ENCODE measurements around the gene HARS1. TPM values are rescaled to one million over a fixed set of nuclear protein-coding genes. Genes with fewer than 3 reads are reported as not detected.

The HARS1 gene
- total RNA-seq, 1 donor from 2014 or later = 45.7 TPM

DNA sequence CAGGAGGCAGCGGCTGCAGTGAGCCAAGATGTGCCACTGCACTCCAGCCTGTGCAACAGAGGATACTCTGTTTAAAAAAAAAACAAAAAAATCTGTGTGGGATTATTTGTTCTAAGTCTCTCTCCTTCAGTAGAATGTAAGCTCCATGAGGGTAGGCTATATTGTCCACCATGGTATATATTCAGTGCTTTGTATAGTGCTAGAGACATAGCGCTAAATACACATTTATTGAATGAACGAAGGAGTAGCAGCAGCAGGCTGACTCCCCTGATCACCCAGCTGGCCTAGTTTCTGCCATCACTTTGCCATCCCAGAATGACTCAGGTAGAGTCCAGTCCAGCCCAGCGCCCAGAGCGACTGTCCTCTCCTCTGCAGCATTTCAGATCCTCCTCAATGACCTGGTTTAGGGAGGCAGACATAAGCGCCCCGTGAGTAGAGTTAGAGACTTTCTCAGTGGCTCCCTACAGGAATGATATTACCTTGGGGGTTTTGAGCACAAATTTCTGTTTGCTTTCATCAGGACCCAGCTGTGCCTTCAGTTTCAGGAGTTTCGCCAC, 716 bp downstream of the HARS1 start:
- no peaks in the 10 kb centered on the region for H3K9me3 Mint-ChIP-seq
- Histone ChIP-seq H3K9me3 (ENCODE audit: low read depth) (no peaks in the 10 kb centered on the region), H3K79me2 (ENCODE audit: low read depth) (peaks cover 48% of the 10 kb centered on the region), H2AFZ (replicated peaks) (peak overlapping the region; percentile 92), H3F3A (ENCODE audit: low read depth) (peaks cover 12% of the 10 kb centered on the region), H3K36me3 (no peaks in the 10 kb centered on the region), H3K4me2 (peak overlapping the region; percentile 82), H3K4me1 (no peaks in the 10 kb centered on the region), H4K20me1 (ENCODE audit: low read depth) (peaks cover 11% of the 10 kb centered on the region), H3K9ac (peak overlapping the region; percentile 61), H3K27me3 (no peaks in the 10 kb centered on the region), H3K27ac (no peak overlapping the region), H3K4me3 (peak overlapping the region; percentile 79)
- peaks cover 17% of the 10 kb centered on the region for H3K4me1 Mint-ChIP-seq
- H3K36me3 Mint-ChIP-seq = peaks cover 2% of the 10 kb centered on the region
- no peak for DNase-seq (ENCODE audit: low spot score)
- peak overlapping the region; percentile 76 for H3K27ac Mint-ChIP-seq
- no peak for TF ChIP-seq EZH2 (IDR thresholded peaks at IDR 0.05)
- no peak for TF ChIP-seq EZH2phosphoT487 (IDR thresholded peaks at IDR 0.05)
- TF ChIP-seq, protein P1, sequence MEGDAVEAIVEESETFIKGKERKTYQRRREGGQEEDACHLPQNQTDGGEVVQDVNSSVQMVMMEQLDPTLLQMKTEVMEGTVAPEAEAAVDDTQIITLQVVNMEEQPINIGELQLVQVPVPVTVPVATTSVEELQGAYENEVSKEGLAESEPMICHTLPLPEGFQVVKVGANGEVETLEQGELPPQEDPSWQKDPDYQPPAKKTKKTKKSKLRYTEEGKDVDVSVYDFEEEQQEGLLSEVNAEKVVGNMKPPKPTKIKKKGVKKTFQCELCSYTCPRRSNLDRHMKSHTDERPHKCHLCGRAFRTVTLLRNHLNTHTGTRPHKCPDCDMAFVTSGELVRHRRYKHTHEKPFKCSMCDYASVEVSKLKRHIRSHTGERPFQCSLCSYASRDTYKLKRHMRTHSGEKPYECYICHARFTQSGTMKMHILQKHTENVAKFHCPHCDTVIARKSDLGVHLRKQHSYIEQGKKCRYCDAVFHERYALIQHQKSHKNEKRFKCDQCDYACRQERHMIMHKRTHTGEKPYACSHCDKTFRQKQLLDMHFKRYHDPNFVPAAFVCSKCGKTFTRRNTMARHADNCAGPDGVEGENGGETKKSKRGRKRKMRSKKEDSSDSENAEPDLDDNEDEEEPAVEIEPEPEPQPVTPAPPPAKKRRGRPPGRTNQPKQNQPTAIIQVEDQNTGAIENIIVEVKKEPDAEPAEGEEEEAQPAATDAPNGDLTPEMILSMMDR (IDR thresholded peaks at IDR 0.05) = no peak
- H3K4me3 Mint-ChIP-seq = peak overlapping the region; percentile 98
- H3K27me3 Mint-ChIP-seq (ENCODE audit: insufficient read depth, low read depth) = no peaks in the 10 kb centered on the region

GRCh38 chr5:140678993-140679392, 12.2 kb downstream of the HARS1 start:
- Mint-ChIP-seq H3K27me3 (ENCODE audit: insufficient read depth, low read depth) (no peaks in the 10 kb centered on the region), H3K36me3 (peaks cover 13% of the 10 kb centered on the region), H3K4me3 (no peak overlapping the region), H3K9me3 (no peaks in the 10 kb centered on the region), H3K4me1 (no peaks in the 10 kb centered on the region), H3K27ac (no peak overlapping the region)
- no peak for DNase-seq (ENCODE audit: low spot score)
- H3K27ac ChIP-seq = no peak overlapping the region
- H3K27me3 ChIP-seq = no peaks in the 10 kb centered on the region
- H3K4me1 ChIP-seq = no peaks in the 10 kb centered on the region
- no peak overlapping the region for H2AFZ ChIP-seq (replicated peaks)
- H3K36me3 ChIP-seq = no peaks in the 10 kb centered on the region
- H4K20me1 ChIP-seq (ENCODE audit: low read depth) = no peaks in the 10 kb centered on the region
- TF ChIP-seq, protein P1 (IDR thresholded peaks at IDR 0.05) = no peak
- no peak for TF ChIP-seq EZH2phosphoT487 (IDR thresholded peaks at IDR 0.05)
- TF ChIP-seq EZH2 (IDR thresholded peaks at IDR 0.05) = no peak
- H3K9me3 ChIP-seq (ENCODE audit: low read depth) = no peaks in the 10 kb centered on the region
- no peak overlapping the region for H3K4me2 ChIP-seq
- H3K4me3 ChIP-seq = no peak overlapping the region
- H3K79me2 ChIP-seq (ENCODE audit: low read depth) = no peaks in the 10 kb centered on the region
- H3F3A ChIP-seq (ENCODE audit: low read depth) = no peaks in the 10 kb centered on the region
- no peak overlapping the region for H3K9ac ChIP-seq

GRCh38 chr5:140677947-140678346, 13.2 kb downstream of the HARS1 start:
- Histone ChIP-seq H3K9me3 (ENCODE audit: low read depth) (no peaks in the 10 kb centered on the region), H3K27ac (no peak overlapping the region), H3F3A (ENCODE audit: low read depth) (no peaks in the 10 kb centered on the region), H3K79me2 (ENCODE audit: low read depth) (no peaks in the 10 kb centered on the region), H3K4me3 (no peak overlapping the region), H3K4me2 (no peak overlapping the region), H3K4me1 (no peaks in the 10 kb centered on the region), H2AFZ (replicated peaks) (no peak overlapping the region), H4K20me1 (ENCODE audit: low read depth) (no peaks in the 10 kb centered on the region), H3K27me3 (no peaks in the 10 kb centered on the region), H3K36me3 (no peaks in the 10 kb centered on the region), H3K9ac (no peak overlapping the region)
- Mint-ChIP-seq H3K4me1 (no peaks in the 10 kb centered on the region), H3K4me3 (no peak overlapping the region), H3K36me3 (peaks cover 13% of the 10 kb centered on the region), H3K9me3 (no peaks in the 10 kb centered on the region), H3K27me3 (ENCODE audit: insufficient read depth, low read depth) (no peaks in the 10 kb centered on the region), H3K27ac (no peak overlapping the region)
- TF ChIP-seq, protein P1 (IDR thresholded peaks at IDR 0.05) = no peak
- TF ChIP-seq EZH2 (IDR thresholded peaks at IDR 0.05) (no peak), EZH2phosphoT487 (IDR thresholded peaks at IDR 0.05) (no peak)
- DNase-seq (ENCODE audit: low spot score) = no peak

All from neural progenitor cell (in vitro differentiated cells).